H1 (cell line): ENCODE data around the gene USH1G. TPM values are rescaled to one million over a fixed set of nuclear protein-coding genes. Genes with fewer than 3 reads are reported as not detected.

ENCODE experiments used
- CTCF ChIA-PET: fragments of 300-600 bp; sonication (Branson Sonifier 250); formaldehyde crosslinking; loops from one replicate; lab custom pipeline; 2021; ENCODE audit not compliant: partially characterized antibody; lab: Charles Lee
- POLR2A ChIA-PET: fragments of 300-600 bp; sonication (Branson Sonifier 250); formaldehyde crosslinking; loops from one replicate; lab custom pipeline; 2021; ENCODE audit warnings: inconsistent platforms; ENCODE audit not compliant: partially characterized antibody; lab: Charles Lee
- DNase-seq, 2 experiments: peaks; one replicate each; pipeline versions ENCODE4 v3.0.0 to v3.0.0-alpha.2; 2010 to 2022; ENCODE audit warnings: low spot score in 2 of 2, low read depth in 1 of 2, mixed read lengths in 1 of 2
- FAIRE-seq: peaks from 2 replicates; lab custom pipeline; 2011; peaks lifted over from hg19 to GRCh38; lab: Jason Lieb, UNC
- H2AFZ ChIP-seq: 2 replicates; pipeline ENCODE4 v1.8.1; 2012; ENCODE audit warnings: low read length, inconsistent platforms
- H2AK5ac ChIP-seq: 2 replicates; pipeline ENCODE4 v1.6.1; 2013; ENCODE audit warnings: low read depth, low read length
- H2BK120ac ChIP-seq: replicated peaks from 2 replicates; pipeline ENCODE3; 2013; ENCODE audit warnings: low read depth, low read length, inconsistent platforms
- H2BK12ac ChIP-seq: 2 replicates; pipeline ENCODE4 v1.6.1; 2013; ENCODE audit warnings: low read depth, low read length
- H2BK15ac ChIP-seq: 2 replicates; pipeline ENCODE4 v1.6.1; 2013; ENCODE audit warnings: low read length
- H2BK20ac ChIP-seq: 2 replicates; pipeline ENCODE4 v1.6.1; 2013; ENCODE audit warnings: low read length
- H2BK5ac ChIP-seq: 2 replicates; pipeline ENCODE4 v1.6.1; 2013; ENCODE audit warnings: low read depth, low read length
- H3K14ac ChIP-seq: 2 replicates; pipeline ENCODE4 v1.6.1; 2013; ENCODE audit warnings: inconsistent platforms; ENCODE audit not compliant: insufficient read length
- H3K18ac ChIP-seq: 2 replicates; pipeline ENCODE4 v1.6.1; 2013; ENCODE audit warnings: low read length; ENCODE audit errors: extremely low read depth
- H3K23ac ChIP-seq: 2 replicates; pipeline ENCODE4 v1.6.1; 2013; ENCODE audit warnings: inconsistent platforms; ENCODE audit not compliant: insufficient read length
- H3K23me2 ChIP-seq: 2 replicates; pipeline ENCODE4 v1.6.1; 2013; ENCODE audit warnings: low read depth, low read length
- H3K27ac ChIP-seq: 2 replicates; pipeline ENCODE4 v1.6.1; 2011; ENCODE audit warnings: low read depth, low read length, inconsistent platforms
- H3K27me3 ChIP-seq, 4 experiments: replicated peaks in 1 of 4; 1 replicate in 1 of 4; 2 replicates in 3 of 4; pipeline versions ENCODE4 v1.6.1 to v1.8.1; 2011 to 2013; ENCODE audit warnings: low read length in 3 of 4, mild to moderate bottlenecking in 3 of 4, inconsistent platforms in 2 of 4, mixed read lengths in 2 of 4, moderate library complexity in 1 of 4; ENCODE audit not compliant: control insufficient read depth in 3 of 4, insufficient read depth in 3 of 4; ENCODE audit errors: extremely low read depth in 1 of 4
- H3K36me3 ChIP-seq, 4 experiments: 2 replicates each; pipeline versions ENCODE4 v1.6.1 to v1.8.1; 2011 to 2013; ENCODE audit warnings: mild to moderate bottlenecking in 4 of 4, low read length in 3 of 4, moderate library complexity in 2 of 4, control low read depth in 1 of 4, inconsistent platforms in 1 of 4; ENCODE audit not compliant: insufficient read depth in 4 of 4, control insufficient read depth in 2 of 4
- H3K4ac ChIP-seq: replicated peaks from 2 replicates; pipeline ENCODE3; 2013; ENCODE audit warnings: low read length, low read depth, mixed read lengths, inconsistent platforms; ENCODE audit not compliant: insufficient read length
- H3K4me1 ChIP-seq, 4 experiments: replicated peaks in 1 of 4; 1 replicate in 1 of 4; 2 replicates in 3 of 4; pipeline versions ENCODE4 v1.6.1 to v1.8.1; 2011 to 2013; ENCODE audit warnings: low read length in 3 of 4, inconsistent platforms in 2 of 4, mixed read lengths in 1 of 4; ENCODE audit not compliant: insufficient read depth in 4 of 4, control insufficient read depth in 3 of 4
- H3K4me2 ChIP-seq, 2 experiments: 2 replicates each; pipeline versions ENCODE4 v1.6.1 to v1.8.1; 2011 to 2013; ENCODE audit warnings: low read depth in 2 of 2, low read length in 2 of 2, control low read depth in 1 of 2, inconsistent platforms in 1 of 2, mild to moderate bottlenecking in 1 of 2; ENCODE audit not compliant: insufficient read depth in 1 of 2
- H3K4me3 ChIP-seq, 4 experiments: fragments of 200-600, 300-600 bp in 1 of 4; sonication (generic), shearing (Covaris generic), sonication (Bioruptor Twin) in 1 of 4; 2 replicates each; pipeline versions ENCODE4 v1.5.1 to v1.8.1; 2011 to 2016; ENCODE audit warnings: low read length in 4 of 4, low read depth in 3 of 4, control low read depth in 2 of 4, inconsistent platforms in 2 of 4, mild to moderate bottlenecking in 2 of 4, mixed read lengths in 1 of 4, moderate library complexity in 1 of 4; ENCODE audit not compliant: insufficient read depth in 2 of 4; ENCODE audit errors: extremely low read depth in 1 of 4
- H3K56ac ChIP-seq: replicated peaks from 2 replicates; pipeline ENCODE3; 2013; ENCODE audit warnings: low read depth, mild to moderate bottlenecking, mixed read lengths, low read length, inconsistent platforms; ENCODE audit not compliant: insufficient read length
- H3K79me1 ChIP-seq: 2 replicates; pipeline ENCODE4 v1.6.1; 2013; ENCODE audit warnings: low read depth, low read length, control low read depth
- H3K79me2 ChIP-seq, 2 experiments: 2 replicates each; pipeline versions ENCODE4 v1.6.1 to v1.8.1; 2012 to 2013; ENCODE audit warnings: low read length in 2 of 2, mild to moderate bottlenecking in 2 of 2, inconsistent platforms in 1 of 2; ENCODE audit not compliant: insufficient read depth in 2 of 2, control insufficient read depth in 1 of 2
- H3K9ac ChIP-seq, 4 experiments: replicated peaks in 1 of 4; 1 replicate in 1 of 4; 2 replicates in 3 of 4; pipeline versions ENCODE4 v1.6.1 to v1.8.1; 2011 to 2013; ENCODE audit warnings: low read depth in 3 of 4, low read length in 3 of 4, control low read depth in 2 of 4, mild to moderate bottlenecking in 2 of 4, moderate library complexity in 2 of 4, inconsistent platforms in 1 of 4; ENCODE audit errors: extremely low read depth in 1 of 4
- H3K9me3 ChIP-seq, 2 experiments: 2 replicates each; pipeline versions ENCODE4 v1.6.1 to v1.8.1; 2012 to 2013; ENCODE audit warnings: mild to moderate bottlenecking in 2 of 2, moderate library complexity in 2 of 2, control low read depth in 1 of 2, inconsistent platforms in 1 of 2, low read depth in 1 of 2, low read length in 1 of 2, mixed read lengths in 1 of 2; ENCODE audit not compliant: insufficient read depth in 2 of 2
- H4K20me1 ChIP-seq, 2 experiments: replicated peaks in 1 of 2; 2 replicates each; pipeline versions ENCODE3 to v1.8.1; 2011 to 2013; ENCODE audit warnings: inconsistent platforms in 2 of 2, low read length in 2 of 2, mild to moderate bottlenecking in 1 of 2; ENCODE audit not compliant: insufficient read depth in 2 of 2, control insufficient read depth in 1 of 2
- H4K5ac ChIP-seq: 2 replicates; pipeline ENCODE4 v1.6.1; 2013; ENCODE audit warnings: low read length, low read depth, mixed read lengths, inconsistent platforms; ENCODE audit not compliant: insufficient read length
- H4K8ac ChIP-seq: 2 replicates; pipeline ENCODE4 v1.8.0; 2013; ENCODE audit warnings: mild to moderate bottlenecking, moderate library complexity, low read length, inconsistent platforms; ENCODE audit not compliant: insufficient read depth; ENCODE audit errors: extremely low read depth
- H4K91ac ChIP-seq: replicated peaks from 2 replicates; pipeline ENCODE3; 2013; ENCODE audit warnings: low read length, mixed read lengths, inconsistent platforms; ENCODE audit not compliant: insufficient read length
- SP2 ChIP-seq: IDR thresholded peaks from 2 replicates; pipeline ENCODE4 v1.6.1; 2012; ENCODE audit warnings: mild to moderate bottlenecking, low read length, inconsistent platforms
- WGBS, 2 experiments: shearing (Covaris generic) in 1 of 2; methylation state at CpG; one replicate each; pipeline versions ENCODE4 v1.1.6 to v1.1.7; 2013 to 2015; ENCODE audit warnings: low lambda C conversion rate in 2 of 2, mixed read lengths in 2 of 2, inconsistent platforms in 1 of 2, low coverage in 1 of 2, missing lambda C conversion rate in 1 of 2; ENCODE audit not compliant: insufficient replicate concordance in 2 of 2, insufficient coverage in 1 of 2, insufficient read length in 1 of 2; ENCODE audit errors: extremely low coverage in 1 of 2, missing lambda C conversion rate in 1 of 2; 5-methylcytosine and 5-hydroxymethylcytosine counted together
- polyA plus RNA-seq, 7 experiments: library from polyadenylated mRNA; depleted of rRNA in 3 of 7; stranded (reverse) in 5 of 7; unstranded in 2 of 7; fragments of >200 nt in 5 of 7; fragments of 200-250 nt in 2 of 7; gene quantifications; 1 replicate in 5 of 7; 2 replicates in 1 of 7; 4 replicates in 1 of 7; pipeline versions ENCODE4 v1.2.1 to v1.2.3, GENCODE V29; 2011 to 2013; ENCODE audit warnings: missing spikeins in 2 of 7, mixed read lengths in 2 of 7
- total RNA-seq: library from RNA; stranded (reverse); fragmentation: NEBNext Ultra II Directional; extraction: Animal tissue kit (Norgen Biotek cat#: 25700); gene quantifications from 2 replicates; pipeline ENCODE4 v1.2.1, GENCODE V29; 2021

USH1G gene
- total and polyA plus RNA-seq, 2 of the 8 experiments (the other 6 are each of a cell fraction or from before 2014, with no cell fraction given): 1.6 to 4.3 TPM

- 89% methylated on average over 24 of the region's 24 CpGs; no CpG with 5 or more reads in 1 of the 2 experiments for WGBS, 2 experiments
- Histone ChIP-seq H4K5ac (no peak overlapping the region), H3K4me1 (peaks cover 0 to 4% (median 3%) of the 10 kb centered on the region in 4 experiments; a peak in 3 of 7 replicates), H2AK5ac (no peak overlapping the region), H2BK20ac (no peak overlapping the region), H2BK120ac (no peak overlapping the region), H3K27me3 (peaks cover 13 to 54% (median 45%) of the 10 kb centered on the region in 4 experiments), H2BK15ac (no peak overlapping the region; the same call in 1 of the 2 replicates), H3K79me2 (no peaks in the 10 kb centered on the region), H3K23me2 (peaks cover 3% of the 10 kb centered on the region; the same call in 1 of the 2 replicates), H3K9me3 (no peaks in the 10 kb centered on the region), H3K4me2 (no peak overlapping the region), H3K4ac (no peak overlapping the region), H3K27ac (no peak overlapping the region), H2BK12ac (0 out of 2 replicates have a peak overlapping the region, but pooled peaks have one; percentile 50), H3K79me1 (no peaks in the 10 kb centered on the region), H3K14ac (no peak overlapping the region), H4K91ac (no peak overlapping the region), H2BK5ac (no peak overlapping the region), H3K56ac (no peak overlapping the region), H3K23ac (no peak overlapping the region), H3K36me3 (no peaks in the 10 kb centered on the region), H3K9ac (no peak overlapping the region), H3K18ac (no peak overlapping the region), H4K8ac (0 out of 2 replicates have a peak overlapping the region, but pooled peaks have one; percentile 16), H4K20me1 (peaks cover 0 to 3% of the 10 kb centered on the region in 2 experiments), H2AFZ (no peak overlapping the region), H3K4me3 (no peak overlapping the region)
- ChIA-PET CTCF (interaction anchor here (1.1 to 49.9 kb wide), 2 partner anchors 11 to 21 kb away, joined by 4 to 1072 read pairs; no protein-coding TSS in a partner anchor), POLR2A (no interaction called here)
- FAIRE-seq: no peak
- no peak for TF ChIP-seq SP2
- no peak for DNase-seq
These were observed 7.5 kb upstream of the USH1G start for GRCh38 chr17:74930535-74931036.
